Skeletal muscle satellite cell (primary cell): Measurements from ENCODE around the gene OR7A17. TPM values are rescaled to one million over a fixed set of nuclear protein-coding genes. Genes with fewer than 3 reads are reported as not detected.

ENCODE experiments used
- H3K27me3 ChIP-seq: 2 replicates; pipeline ENCODE4 v1.7.0; 2013; ENCODE audit warnings: low read length; ENCODE audit not compliant: control insufficient read depth, insufficient read depth
- H3K36me3 ChIP-seq: 2 replicates; pipeline ENCODE4 v1.7.0; 2013; ENCODE audit warnings: mild to moderate bottlenecking, control low read depth, low read length; ENCODE audit not compliant: insufficient read depth
- H3K4me1 ChIP-seq: 2 replicates; pipeline ENCODE4 v1.7.0; 2013; ENCODE audit warnings: low read length; ENCODE audit not compliant: control insufficient read depth, insufficient read depth
- H3K4me2 ChIP-seq: 2 replicates; pipeline ENCODE4 v1.7.0; 2013; ENCODE audit warnings: mild to moderate bottlenecking, low read length
- H3K4me3 ChIP-seq: 2 replicates; pipeline ENCODE4 v1.7.0; 2013; ENCODE audit warnings: low read length
- H3K9ac ChIP-seq: 2 replicates; pipeline ENCODE4 v1.7.0; 2013; ENCODE audit warnings: mild to moderate bottlenecking, low read depth, low read length, moderate library complexity
- H3K9me3 ChIP-seq: replicated peaks from 2 replicates; pipeline ENCODE4 v1.7.0; 2013; ENCODE audit warnings: mild to moderate bottlenecking, control low read depth, low read length
- small RNA-seq: library from RNA; depleted of rRNA; stranded (forward); fragments of <200 nt; gene quantifications from one replicate; pipeline ENCODE3, GENCODE V24; 2012

The OR7A17 gene

GRCh38 chr19:14843578-14843977 lies 42.4 kb downstream of the OR7A17 start:
- Histone ChIP-seq H3K4me3 (no peak overlapping the region), H3K9me3 (no peaks in the 10 kb centered on the region), H3K9ac (no peak overlapping the region), H3K36me3 (no peaks in the 10 kb centered on the region), H3K4me2 (no peak overlapping the region), H3K27me3 (no peaks in the 10 kb centered on the region), H3K4me1 (peaks cover 3% of the 10 kb centered on the region)

- no peak overlapping the region for H3K9ac ChIP-seq
- H3K27me3 ChIP-seq, result no peaks in the 10 kb centered on the region
- no peak overlapping the region for H3K4me2 ChIP-seq
- no peaks in the 10 kb centered on the region for H3K36me3 ChIP-seq
- H3K4me1 ChIP-seq, result peaks cover 3% of the 10 kb centered on the region
- H3K9me3 ChIP-seq, result no peaks in the 10 kb centered on the region
- no peak overlapping the region for H3K4me3 ChIP-seq
Observed at GRCh38 chr19:14843169-14843568, 42.8 kb downstream of the OR7A17 start.

- Histone ChIP-seq H3K9me3 (no peaks in the 10 kb centered on the region), H3K4me2 (no peak overlapping the region), H3K36me3 (no peaks in the 10 kb centered on the region), H3K4me3 (no peak overlapping the region), H3K4me1 (peaks cover 3% of the 10 kb centered on the region), H3K27me3 (no peaks in the 10 kb centered on the region), H3K9ac (no peak overlapping the region)
Observed at GRCh38 chr19:14840206-14840605, 45.7 kb downstream of the OR7A17 start.

- no peak overlapping the region for H3K4me2 ChIP-seq
- H3K4me1 ChIP-seq, result no peaks in the 10 kb centered on the region
- no peak overlapping the region for H3K4me3 ChIP-seq
- H3K9me3 ChIP-seq, result no peaks in the 10 kb centered on the region
- H3K36me3 ChIP-seq, result no peaks in the 10 kb centered on the region
- H3K9ac ChIP-seq, result no peak overlapping the region
- H3K27me3 ChIP-seq, result no peaks in the 10 kb centered on the region
Observed at GRCh38 chr19:14837391-14837790, 48.5 kb downstream of the OR7A17 start.

DNA sequence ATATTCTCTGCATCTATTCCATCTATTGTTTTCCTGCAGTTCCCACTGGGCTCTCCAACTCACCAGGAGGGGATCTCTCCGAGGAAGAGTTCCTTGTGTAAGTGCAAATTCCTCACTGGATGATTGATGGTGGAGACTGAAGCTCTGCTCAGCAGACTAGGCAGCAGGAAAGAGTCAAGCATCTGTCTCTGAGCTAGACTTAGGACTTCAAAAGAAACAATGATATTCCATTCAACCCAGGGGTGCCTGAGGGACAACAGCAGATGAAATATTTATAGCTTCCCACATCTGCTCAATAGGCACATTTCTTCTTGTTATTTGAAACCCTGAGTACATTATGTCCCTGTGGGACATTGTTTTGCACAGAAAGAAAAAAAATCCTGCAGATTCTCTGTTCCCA lies 50.9 kb downstream of the OR7A17 start, which contains the start of the genes OR7A5 and OR7C1:
OR7A5 (minus strand) TSS at position 175 of the 400 bp plus-strand sequence. CDS start 6,944 bp downstream, outside the sequence.
OR7C1 (minus strand) TSS at position 175 of the 400 bp plus-strand sequence. CDS start 35,049 bp downstream, outside the sequence.
- Histone ChIP-seq H3K9ac (no peak within 1 kb of the TSS), H3K36me3 (no peaks in the 10 kb centered on the region), H3K9me3 (no peaks in the 10 kb centered on the region), H3K4me2 (peak within 1 kb of the TSS; percentile 16), H3K4me3 (no peak within 1 kb of the TSS), H3K4me1 (no peaks in the 10 kb centered on the region), H3K27me3 (no peaks in the 10 kb centered on the region)

DNA sequence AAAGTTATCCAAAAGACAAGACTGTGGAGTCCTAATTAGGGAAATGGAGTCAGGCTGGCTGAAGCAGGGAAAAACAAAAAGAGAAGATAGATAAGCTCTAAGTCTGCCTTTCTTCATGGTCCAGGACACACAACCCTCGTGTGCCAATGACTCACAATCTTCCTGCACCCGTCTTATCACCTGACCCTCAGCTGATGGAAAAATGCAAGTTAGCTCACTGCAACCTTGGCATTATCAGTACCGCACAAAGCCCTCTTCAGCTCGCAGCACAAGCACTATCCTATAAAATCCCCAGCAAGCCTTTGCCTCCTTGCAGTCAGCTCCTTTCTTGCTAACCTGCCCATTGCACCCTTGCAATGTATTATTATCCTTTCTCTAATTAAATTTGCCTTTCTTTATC lies 55.2 kb downstream of the OR7A17 start:
- Histone ChIP-seq H3K9ac (no peak overlapping the region), H3K36me3 (no peaks in the 10 kb centered on the region), H3K27me3 (no peaks in the 10 kb centered on the region), H3K4me1 (no peaks in the 10 kb centered on the region), H3K4me3 (no peak overlapping the region), H3K9me3 (no peaks in the 10 kb centered on the region), H3K4me2 (no peak overlapping the region)

Small RNA genes within 50 kb of the gene (small RNA-seq; reads per million reads assigned to genes)
- not detected for gene OR7A18P
